Measurements from ENCODE around the gene FBXO11. TPM values are rescaled to one million over a fixed set of nuclear protein-coding genes. Genes with fewer than 3 reads are reported as not detected.

Gene FBXO11
- total RNA-seq, 4 donors from 2014 or later: 49.5 to 98.0 (median 68.8) TPM

- 71 to 74% methylated on average over 1 of the region's 1 CpG for WGBS, 2 donors
- TF ChIP-seq EP300 (IDR thresholded peaks at IDR 0.05) (no peak), POLR2A (IDR thresholded peaks at IDR 0.05) (no peak), CTCF (IDR thresholded peaks at IDR 0.05) (no peak)
- DNase-seq (ENCODE audit: low spot score in 2 of 2): no peak
- Histone ChIP-seq H3K36me3 (peaks cover 0 to 5% (median 0%) of the 10 kb centered on the region in 3 donors), H3K9me3 (no peaks in the 10 kb centered on the region), H3K27ac (no peak overlapping the region), H3K27me3 (no peaks in the 10 kb centered on the region), H3K4me3 (no peak overlapping the region), H3K4me1 (peaks cover 0 to 100% (median 30%) of the 10 kb centered on the region in 4 donors)
Observed at GRCh38 chr2:47893771-47894170, 12.5 kb downstream of the FBXO11 start.

GRCh38 chr2:47892338-47892730 is 14.0 kb downstream of the FBXO11 start:
- TF ChIP-seq EP300 (IDR thresholded peaks at IDR 0.05) (no peak), POLR2A (IDR thresholded peaks at IDR 0.05) (no peak), CTCF (IDR thresholded peaks at IDR 0.05) (no peak)
- peaks cover 0 to 96% (median 29%) of the 10 kb centered on the region in 4 donors for H3K4me1 ChIP-seq

GRCh38 chr2:47891369-47892337 is 14.6 kb downstream of the FBXO11 start:
- 72 to 77% methylated on average over 2 of the region's 2 CpGs for WGBS, 2 donors

More at GRCh38 chr2:47892338-47892730, 14.0 kb downstream of the FBXO11 start:
- no peak overlapping the region for H3K4me3 ChIP-seq
- no peak overlapping the region for H3K27ac ChIP-seq
- no peaks in the 10 kb centered on the region for H3K9me3 ChIP-seq
- 94 to 96% methylated on average over 2 of the region's 2 CpGs for WGBS, 2 donors
- no peaks in the 10 kb centered on the region for H3K27me3 ChIP-seq
- DNase-seq (ENCODE audit: low spot score in 2 of 2): no peak
- peaks cover 0 to 9% (median 0%) of the 10 kb centered on the region in 3 donors for H3K36me3 ChIP-seq

GRCh38 chr2:47890711-47891368 is 15.5 kb downstream of the FBXO11 start:
- Histone ChIP-seq H3K4me3 (no peak overlapping the region), H3K36me3 (peaks cover 0 to 10% (median 0%) of the 10 kb centered on the region in 3 donors), H3K27me3 (no peaks in the 10 kb centered on the region), H3K27ac (no peak overlapping the region), H3K4me1 (peaks cover 0 to 81% (median 23%) of the 10 kb centered on the region in 4 donors), H3K9me3 (no peaks in the 10 kb centered on the region)
- DNase-seq (ENCODE audit: low spot score in 2 of 2): no peak
- no peak for TF ChIP-seq EP300 (IDR thresholded peaks at IDR 0.05)
- TF ChIP-seq CTCF (IDR thresholded peaks at IDR 0.05): no peak
- TF ChIP-seq POLR2A (IDR thresholded peaks at IDR 0.05): no peak
- 87 to 90% methylated on average over 10 of the region's 10 CpGs for WGBS, 2 donors

More at GRCh38 chr2:47891369-47892337, 14.6 kb downstream of the FBXO11 start:
- no peak overlapping the region for H3K4me3 ChIP-seq
- no peak overlapping the region for H3K27ac ChIP-seq
- H3K4me1 ChIP-seq: peaks cover 0 to 89% (median 26%) of the 10 kb centered on the region in 4 donors
- no peak for DNase-seq (ENCODE audit: low spot score in 2 of 2)
- H3K36me3 ChIP-seq: peaks cover 0 to 10% (median 0%) of the 10 kb centered on the region in 3 donors
- no peaks in the 10 kb centered on the region for H3K27me3 ChIP-seq
- no peaks in the 10 kb centered on the region for H3K9me3 ChIP-seq
- TF ChIP-seq EP300 (IDR thresholded peaks at IDR 0.05) (no peak), POLR2A (IDR thresholded peaks at IDR 0.05) (no peak), CTCF (IDR thresholded peaks at IDR 0.05) (no peak)

Measured in tibial nerve (tissue), 4 donors.